ENCODE data around the gene AUNIP.
A peak's percentile ranks its signal among the peaks of the same experiment; 100 is the strongest.

The AUNIP gene

DNA sequence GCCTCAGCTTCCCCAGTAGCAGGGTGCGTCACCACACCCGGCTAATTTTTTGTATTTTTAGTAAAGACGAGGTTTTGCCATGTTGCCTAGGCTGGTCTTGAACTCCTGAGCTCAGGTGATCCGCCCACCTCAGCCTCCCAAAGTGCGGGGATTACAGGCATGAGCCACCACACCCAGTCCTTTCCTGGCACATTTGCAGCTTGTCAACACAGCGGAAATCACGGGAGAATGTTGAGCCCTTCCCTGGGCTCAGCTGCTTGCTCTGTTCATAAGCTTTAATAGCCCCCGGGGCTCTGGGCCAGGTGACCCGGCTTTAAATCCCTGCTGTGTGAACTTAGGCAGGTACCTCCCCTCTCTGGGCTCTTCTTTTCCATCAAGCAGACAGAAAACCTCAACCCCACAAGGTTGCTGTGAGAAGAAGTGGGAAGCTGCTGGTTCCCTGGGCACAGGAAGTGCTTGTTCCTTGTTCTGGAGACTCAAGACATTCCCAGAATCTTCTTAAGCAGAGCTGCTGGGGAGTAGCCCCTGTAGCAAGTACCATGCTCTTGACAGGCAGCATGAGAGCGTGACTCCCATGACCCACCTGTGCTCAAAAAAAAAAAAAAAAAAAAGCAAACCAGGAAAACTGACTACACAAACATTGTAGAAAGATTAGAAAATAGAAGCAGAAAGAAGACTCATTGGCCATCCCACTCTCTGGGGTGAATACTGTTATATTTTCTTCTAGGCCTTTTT is 73.8 kb downstream of the AUNIP start:
- no peak for TF ChIP-seq CTCF (conservative IDR thresholded peaks at IDR 0.05)

DNA sequence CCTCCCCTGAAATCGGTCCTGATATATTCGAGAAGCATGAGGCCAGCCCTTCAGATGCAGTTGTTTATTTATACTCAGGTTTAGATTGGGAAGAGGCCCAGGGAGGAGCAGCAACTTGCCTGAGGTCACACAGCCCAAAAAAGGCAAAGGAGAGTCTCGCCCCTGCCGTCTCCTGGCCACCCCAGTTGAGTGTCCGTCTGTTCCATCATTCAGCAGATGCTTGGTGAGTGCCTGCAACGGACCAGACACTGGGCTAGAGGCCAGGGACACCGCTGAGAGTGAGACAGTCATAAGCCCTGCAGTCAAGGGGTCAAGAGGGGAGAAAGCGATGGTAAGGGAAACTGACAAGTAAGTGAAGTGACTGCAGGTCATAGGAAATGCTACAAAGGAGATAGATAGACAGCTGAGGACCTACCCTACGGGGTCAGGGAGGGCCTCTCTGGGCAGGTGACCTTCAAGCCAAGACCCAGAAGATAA is 74.6 kb downstream of the AUNIP start:
- no peak overlapping the region for H3K27ac ChIP-seq
- no peak for TF ChIP-seq CTCF (conservative IDR thresholded peaks at IDR 0.05)

More for the DNA sequence above, 73.8 kb downstream of the AUNIP start:
- peak overlapping the region; percentile 2; the same call in 1 of the 2 replicates for H3K27ac ChIP-seq
